ENCODE data around the gene PABPN1. TPM values are rescaled to one million over a fixed set of nuclear protein-coding genes. Genes with fewer than 3 reads are reported as not detected.

Gene PABPN1
- total and polyA plus RNA-seq, 9 of the 15 experiments (the other 6 are each of a cell fraction or from before 2014, with no cell fraction given): 32.6 to 388 (median 178) TPM

DNA sequence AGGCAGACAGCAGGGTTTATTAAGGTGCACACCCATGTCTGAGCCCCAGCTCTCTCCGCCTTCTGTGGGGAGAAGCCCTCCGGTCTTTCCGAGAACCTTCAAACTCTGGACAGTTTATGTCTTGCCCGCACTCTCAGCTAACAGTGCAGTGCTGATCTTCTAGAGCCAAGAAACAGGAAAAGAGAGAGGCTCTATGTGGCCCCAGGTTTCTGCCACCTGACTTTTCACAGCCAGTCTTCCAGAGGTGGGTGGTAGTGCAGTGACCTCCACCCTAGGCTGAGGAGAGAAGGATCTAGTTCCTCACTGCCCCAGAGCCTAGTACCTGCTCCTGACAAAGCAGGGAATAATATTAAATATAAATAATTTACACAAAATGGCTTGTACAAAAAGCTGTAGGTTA lies 35.4 kb downstream of the PABPN1 start (continued):
- TF ChIP-seq CLOCK (CRISPR knock-in tag; IDR thresholded peaks at IDR 0.05; ENCODE audit: borderline replicate concordance) (no peak), ZNF224 (CRISPR knock-in tag; IDR thresholded peaks at IDR 0.05) (no peak), PHB (CRISPR knock-in tag; IDR thresholded peaks at IDR 0.05) (no peak), CBX2 (IDR thresholded peaks at IDR 0.05; ENCODE audit: insufficient read depth, low read length, poor library complexity, severe bottlenecking) (no peak), ELF1 (tag; IDR thresholded peaks at IDR 0.05) (no peak), FOS (IDR thresholded peaks at IDR 0.05; ENCODE audit: extremely low read depth, insufficient read length) (no peak), ZNF639 (CRISPR knock-in tag; conservative IDR thresholded peaks at IDR 0.05 in 1 of 2, IDR thresholded peaks at IDR 0.05 in 1 of 2) (no peak), NR2C1 (IDR thresholded peaks at IDR 0.05) (no peak), NR2C1 (tag; IDR thresholded peaks at IDR 0.05) (no peak), GTF2F1 (IDR thresholded peaks at IDR 0.05; ENCODE audit: low read depth, low read length) (no peak), ZFPM2 (CRISPR knock-in tag; IDR thresholded peaks at IDR 0.05) (no peak), BACH1 (tag; IDR thresholded peaks at IDR 0.05) (no peak), SIN3A (IDR thresholded peaks at IDR 0.05; ENCODE audit: borderline replicate concordance in 2 of 2, control insufficient read depth in 1 of 2, low read depth in 2 of 2, low read length in 2 of 2) (no peak)

All from K562 (cell line).